GM10248 (cell line): ENCODE measurements around the gene WRNIP1.

ENCODE experiments used
- CTCF ChIA-PET: fragments of 300-600 bp; sonication (Branson Sonifier 250); formaldehyde crosslinking; extraction: SDS; loops from one replicate; lab custom pipeline; 2021; ENCODE audit warnings: antibody characterized with exemption; lab: Yijun Ruan, JAX
- POLR2A ChIA-PET: fragments of 350-650 bp; sonication (Branson Sonifier 250); formaldehyde crosslinking; extraction: SDS; loops from one replicate; lab custom pipeline; 2020; ENCODE audit warnings: antibody characterized with exemption; lab: Yijun Ruan, JAX
- DNase-seq: peaks from one replicate; pipeline ENCODE4 v3.0.0; 2012; ENCODE audit errors: extremely low spot score
- TF ChIP-seq, protein P1 (sequence below): IDR thresholded peaks from 2 replicates; pipeline ENCODE4 v1.5.1; 2012; ENCODE audit warnings: mild to moderate bottlenecking, low read depth; ENCODE audit errors: extremely low read depth, missing control alignments, control extremely low read depth

WRNIP1 gene

DNA sequence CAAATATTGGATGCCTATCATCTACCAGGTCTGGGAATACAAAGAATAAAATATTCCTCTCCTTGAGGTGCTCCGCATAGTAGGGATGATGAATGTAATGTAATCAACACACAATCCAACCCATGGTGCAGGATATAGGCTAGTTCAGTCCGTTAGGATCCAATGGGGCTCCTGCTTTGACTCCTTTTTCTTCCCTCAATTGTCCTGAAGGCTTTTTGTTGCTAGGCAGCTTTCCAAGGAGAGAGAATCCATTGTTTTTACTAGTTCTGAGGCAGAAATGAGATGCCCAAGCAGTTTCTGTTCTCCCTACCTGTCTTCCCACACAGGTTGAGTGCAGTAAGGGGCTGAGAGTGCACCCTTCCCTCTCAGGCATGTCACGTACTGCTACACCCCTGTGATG lies 12.1 kb downstream of the WRNIP1 start:
- TF ChIP-seq, protein P1, sequence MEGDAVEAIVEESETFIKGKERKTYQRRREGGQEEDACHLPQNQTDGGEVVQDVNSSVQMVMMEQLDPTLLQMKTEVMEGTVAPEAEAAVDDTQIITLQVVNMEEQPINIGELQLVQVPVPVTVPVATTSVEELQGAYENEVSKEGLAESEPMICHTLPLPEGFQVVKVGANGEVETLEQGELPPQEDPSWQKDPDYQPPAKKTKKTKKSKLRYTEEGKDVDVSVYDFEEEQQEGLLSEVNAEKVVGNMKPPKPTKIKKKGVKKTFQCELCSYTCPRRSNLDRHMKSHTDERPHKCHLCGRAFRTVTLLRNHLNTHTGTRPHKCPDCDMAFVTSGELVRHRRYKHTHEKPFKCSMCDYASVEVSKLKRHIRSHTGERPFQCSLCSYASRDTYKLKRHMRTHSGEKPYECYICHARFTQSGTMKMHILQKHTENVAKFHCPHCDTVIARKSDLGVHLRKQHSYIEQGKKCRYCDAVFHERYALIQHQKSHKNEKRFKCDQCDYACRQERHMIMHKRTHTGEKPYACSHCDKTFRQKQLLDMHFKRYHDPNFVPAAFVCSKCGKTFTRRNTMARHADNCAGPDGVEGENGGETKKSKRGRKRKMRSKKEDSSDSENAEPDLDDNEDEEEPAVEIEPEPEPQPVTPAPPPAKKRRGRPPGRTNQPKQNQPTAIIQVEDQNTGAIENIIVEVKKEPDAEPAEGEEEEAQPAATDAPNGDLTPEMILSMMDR: no peak
- POLR2A ChIA-PET: no interaction called here
- DNase-seq: no peak
- CTCF ChIA-PET: interaction anchor here (1.9 kb wide), 1 partner anchor 9 kb away, joined by 7 read pairs; no protein-coding TSS in a partner anchor

DNA sequence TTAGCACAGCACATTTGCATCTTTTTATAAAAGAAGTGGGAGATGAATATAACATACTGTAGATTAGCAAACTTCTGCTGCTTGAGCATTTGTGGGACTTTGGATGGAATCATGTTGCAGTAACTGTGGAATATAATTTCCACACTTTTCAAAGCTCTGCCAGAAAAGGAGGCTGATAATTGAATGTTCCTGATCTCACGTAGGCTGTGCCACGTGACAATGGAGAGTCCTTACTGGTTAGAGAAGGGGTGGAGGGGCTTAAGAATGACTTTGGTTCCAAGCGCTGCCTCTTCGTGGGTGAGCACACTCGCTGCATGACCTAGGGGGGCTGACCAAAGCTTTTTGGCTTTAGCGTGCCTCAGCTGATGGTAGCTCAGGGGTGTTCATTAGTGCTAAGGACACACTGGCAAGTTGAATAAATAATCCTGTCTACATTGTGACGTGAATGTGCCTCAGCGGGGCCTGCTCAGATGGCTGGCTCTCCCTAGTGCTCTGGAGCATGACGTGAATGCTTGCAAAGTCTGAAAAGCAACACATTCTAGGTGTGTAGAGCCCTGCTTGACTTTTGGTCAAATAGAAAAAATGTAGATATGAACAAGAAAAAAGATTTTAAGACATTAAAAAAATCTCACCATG lies 15.0 kb downstream of the WRNIP1 start:
- TF ChIP-seq, protein P1: no peak
- CTCF ChIA-PET: interaction anchor here (0.8 to 5.0 kb wide), 5 partner anchors 10 to 152 kb away, joined by 3 to 29 read pairs (median 5); no protein-coding TSS in a partner anchor
- DNase-seq: no peak
- POLR2A ChIA-PET: no interaction called here

DNA sequence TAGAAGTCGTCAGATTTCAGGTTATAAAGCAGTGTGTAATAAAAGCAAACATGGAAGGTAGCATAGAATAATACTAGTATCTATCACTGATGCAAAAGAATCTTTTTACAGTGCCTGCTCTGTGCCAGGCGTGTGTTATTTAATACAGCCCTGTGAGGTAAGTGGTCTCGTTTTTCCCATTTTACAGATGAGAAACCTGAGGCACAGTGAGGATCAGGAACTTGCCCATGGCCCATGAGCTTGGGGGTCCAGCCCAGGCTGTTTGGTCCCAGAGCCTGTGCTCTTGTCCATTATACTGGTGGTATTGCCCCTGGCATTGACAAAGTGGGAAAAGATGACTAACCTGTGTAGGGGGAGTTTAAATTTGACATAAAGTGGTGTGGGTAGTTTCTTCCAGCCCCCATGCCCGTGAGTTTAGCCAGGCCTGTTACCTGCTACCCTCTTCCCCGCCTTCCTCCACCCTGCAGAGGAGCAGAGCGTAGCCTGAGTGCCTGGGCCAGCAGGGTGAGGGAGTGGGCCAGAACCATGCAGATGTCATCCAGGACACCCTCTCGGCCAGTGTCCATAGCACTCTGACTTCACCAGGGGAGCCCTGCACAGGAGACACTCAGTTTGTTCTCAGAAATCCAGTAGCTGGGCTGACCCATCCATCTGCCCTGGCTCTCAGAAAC lies 16.6 kb downstream of the WRNIP1 start:
- POLR2A ChIA-PET: no interaction called here
- TF ChIP-seq, protein P1: no peak
- no peak for DNase-seq
- CTCF ChIA-PET: interaction anchor here (0.8 to 5.0 kb wide), 5 partner anchors 8 to 42 kb away, joined by 3 to 29 read pairs (median 3); no protein-coding TSS in a partner anchor

DNA sequence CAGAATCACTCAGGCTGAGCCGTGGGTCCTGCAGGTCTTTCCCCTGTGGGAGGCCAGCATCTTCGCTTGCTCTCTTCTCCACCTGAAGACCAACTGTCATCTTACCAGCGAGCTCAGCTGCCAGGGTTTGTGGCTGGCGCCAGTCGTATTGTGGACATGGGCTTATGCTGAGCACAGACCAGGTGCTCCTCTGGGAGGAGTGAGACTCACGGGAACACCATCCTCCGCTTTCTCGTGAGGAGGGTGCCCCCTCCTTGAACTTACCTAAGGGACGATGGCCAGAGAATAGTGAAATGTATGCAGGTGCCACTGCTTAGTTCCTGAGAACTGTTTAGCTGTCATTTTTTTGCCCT lies 17.1 kb downstream of the WRNIP1 start:
- CTCF ChIA-PET: interaction anchor here (1.0 to 5.0 kb wide), 6 partner anchors 9 to 64 kb away, joined by 3 to 29 read pairs (median 4); no protein-coding TSS in a partner anchor

DNA sequence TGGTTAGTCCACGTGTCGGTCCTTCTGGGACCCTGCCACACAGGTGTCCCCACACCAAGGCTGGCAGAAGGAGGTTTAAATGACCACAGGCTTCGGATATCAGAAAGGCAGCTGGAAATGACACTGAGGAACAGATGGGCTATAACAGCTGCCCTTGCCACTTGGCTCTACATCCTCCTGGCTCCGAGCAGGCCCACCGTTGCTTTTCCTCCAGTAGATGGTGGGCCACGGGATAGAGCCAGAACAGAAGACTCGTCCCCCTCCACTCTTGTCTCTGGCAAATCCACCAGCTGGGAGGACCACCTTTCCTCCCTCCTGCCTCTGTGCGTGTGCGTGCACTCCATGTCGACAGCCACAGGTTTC lies 17.6 kb downstream of the WRNIP1 start:
- TF ChIP-seq, protein P1: no peak
- no peak for DNase-seq
- CTCF ChIA-PET: interaction anchor here (1.0 to 5.0 kb wide), 7 partner anchors 9 to 149 kb away, joined by 3 to 29 read pairs (median 4); no protein-coding TSS in a partner anchor
- POLR2A ChIA-PET: no interaction called here

More for the DNA sequence above, 17.1 kb downstream of the WRNIP1 start:
- no peak for DNase-seq
- TF ChIP-seq, protein P1: no peak
- POLR2A ChIA-PET: no interaction called here

DNA sequence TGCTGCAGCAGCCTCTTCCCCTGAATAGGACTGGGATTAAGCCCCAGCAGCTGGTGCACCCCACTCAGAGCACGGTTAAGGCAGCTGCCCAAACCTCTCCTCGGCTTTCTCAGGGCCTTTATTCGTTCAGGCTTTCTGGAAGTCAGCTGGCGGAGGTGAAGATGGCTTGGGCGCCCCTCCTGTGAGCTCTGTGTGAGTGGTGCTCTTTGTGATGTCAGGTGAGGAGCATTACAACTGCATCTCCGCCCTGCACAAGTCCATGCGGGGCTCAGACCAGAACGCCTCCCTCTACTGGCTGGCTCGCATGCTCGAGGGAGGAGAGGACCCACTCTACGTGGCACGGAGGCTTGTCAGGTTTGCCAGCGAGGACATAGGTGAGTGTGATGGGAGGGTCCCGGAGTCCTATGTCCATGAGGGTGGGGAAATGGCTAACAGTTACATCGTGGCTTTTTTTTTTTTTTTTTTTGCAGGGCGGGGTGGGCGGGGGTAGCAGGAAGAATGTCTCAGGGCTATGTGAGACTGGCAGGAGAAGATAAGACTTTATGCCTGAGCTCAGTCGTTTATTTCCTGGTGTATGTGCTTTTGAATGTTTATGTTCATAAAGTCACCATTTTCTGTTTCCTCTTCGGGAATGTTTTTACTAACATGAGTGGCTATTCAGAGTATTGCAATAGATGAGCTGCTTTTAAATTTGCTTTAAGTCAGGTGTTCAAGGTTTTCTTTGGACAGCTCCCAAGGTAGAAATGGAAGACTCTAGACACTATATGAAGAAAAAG lies 18.2 kb downstream of the WRNIP1 start:
- POLR2A ChIA-PET: no interaction called here

More for the DNA sequence above, 18.2 kb downstream of the WRNIP1 start:
- no peak for DNase-seq
- CTCF ChIA-PET: interaction anchor here (0.9 to 5.0 kb wide), 8 partner anchors 8 to 149 kb away, joined by 3 to 29 read pairs (median 6); no protein-coding TSS in a partner anchor
- TF ChIP-seq, protein P1: no peak
